GM23338 (cell line): ENCODE measurements around the gene RAD51B. TPM values are rescaled to one million over a fixed set of nuclear protein-coding genes. Genes with fewer than 3 reads are reported as not detected.

Experiments
- ATAC-seq: fragments of 200-7000 bp; cut with Tn5 transposase; 3 replicates; pipeline ENCODE4 v1.9.1; 2020
- DNase-seq: peaks from one replicate; pipeline ENCODE4 v3.0.0-alpha.2; 2015; ENCODE audit warnings: low spot score
- H2AFZ ChIP-seq: fragments of 200-600 bp; sonication (generic); 2 replicates; pipeline ENCODE4 v1.8.0; 2016; ENCODE audit warnings: antibody characterized with exemption, mild to moderate bottlenecking, moderate library complexity
- H3F3A ChIP-seq: fragments of 200-600 bp; sonication (generic); replicated peaks from 2 replicates; pipeline ENCODE4 v1.8.0; 2017; ENCODE audit warnings: antibody characterized with exemption, mixed run types, low read depth
- H3K27ac ChIP-seq: fragments of 200-600 bp; sonication (generic); 2 replicates; pipeline ENCODE4 v1.6.1; 2016; ENCODE audit warnings: low read depth
- H3K27me3 ChIP-seq: fragments of 200-600 bp; sonication (generic); 2 replicates; pipeline ENCODE4 v1.8.0; 2016; ENCODE audit warnings: mild to moderate bottlenecking, mixed run types, moderate library complexity; ENCODE audit not compliant: insufficient read depth
- H3K36me3 ChIP-seq: fragments of 200-600 bp; sonication (generic); 2 replicates; pipeline ENCODE4 v1.8.0; 2016; ENCODE audit warnings: mild to moderate bottlenecking; ENCODE audit not compliant: insufficient read depth
- H3K4me1 ChIP-seq: fragments of 200-600 bp; sonication (generic); 2 replicates; pipeline ENCODE4 v1.8.0; 2016; ENCODE audit warnings: mild to moderate bottlenecking, moderate library complexity; ENCODE audit not compliant: insufficient read depth
- H3K4me2 ChIP-seq: fragments of 200-600 bp; sonication (generic); 2 replicates; pipeline ENCODE4 v1.7.1; 2017; ENCODE audit warnings: mixed run types
- H3K4me3 ChIP-seq: fragments of 200-600 bp; sonication (generic); 2 replicates; pipeline ENCODE4 v1.6.1; 2016; ENCODE audit warnings: mixed run types
- H3K79me2 ChIP-seq: fragments of 200-600 bp; sonication (generic); replicated peaks from 2 replicates; pipeline ENCODE4 v1.8.0; 2017; ENCODE audit warnings: mild to moderate bottlenecking; ENCODE audit not compliant: insufficient read depth
- H3K9me2 ChIP-seq: fragments of 200-600 bp; sonication (generic); 2 replicates; pipeline ENCODE4 v1.8.0; 2017; ENCODE audit not compliant: insufficient read depth
- H4K20me1 ChIP-seq: fragments of 200-600 bp; sonication (generic); replicated peaks from 2 replicates; pipeline ENCODE4 v1.8.0; 2017; ENCODE audit warnings: mild to moderate bottlenecking; ENCODE audit not compliant: insufficient read depth
- H3K27ac Mint-ChIP-seq: 2 replicates; pipeline ENCODE4 v1.8.0; 2020; ENCODE audit warnings: inconsistent platforms, mild to moderate bottlenecking, moderate library complexity, mixed read lengths
- H3K27me3 Mint-ChIP-seq: 3 replicates; pipeline ENCODE4 v1.8.0; 2022; ENCODE audit warnings: low read depth, mild to moderate bottlenecking, moderate library complexity, mixed read lengths, inconsistent platforms; ENCODE audit not compliant: insufficient read depth, poor library complexity
- H3K36me3 Mint-ChIP-seq: 3 replicates; pipeline ENCODE4 v1.8.0; 2021; ENCODE audit warnings: low read depth, mild to moderate bottlenecking, inconsistent platforms, moderate library complexity, mixed read lengths
- H3K4me1 Mint-ChIP-seq: 3 replicates; pipeline ENCODE4 v1.8.0; 2020; ENCODE audit warnings: mild to moderate bottlenecking, inconsistent platforms, mixed read lengths
- H3K4me3 Mint-ChIP-seq: 3 replicates; pipeline ENCODE4 v1.8.0; 2021; ENCODE audit warnings: moderate library complexity, mild to moderate bottlenecking, inconsistent platforms, mixed read lengths
- H3K9me3 Mint-ChIP-seq: 3 replicates; pipeline ENCODE4 v1.8.0; 2020; ENCODE audit warnings: moderate library complexity, mild to moderate bottlenecking, inconsistent platforms, mixed read lengths
- CREB1 ChIP-seq: fragments of 250-450 bp; sonication (Bioruptor Pico); IDR thresholded peaks from 2 replicates; pipeline ENCODE4 v1.5.0; 2020; ENCODE audit warnings: low read depth, mild to moderate bottlenecking, moderate library complexity
- EZH2 ChIP-seq: fragments of 200-600 bp; sonication (generic); IDR thresholded peaks from one replicate; pipeline ENCODE4 v1.8.0; 2017; ENCODE audit warnings: antibody characterized with exemption, mild to moderate bottlenecking, low read depth; ENCODE audit not compliant: unreplicated experiment
- EZH2phosphoT487 ChIP-seq: fragments of 200-600 bp; sonication (generic); IDR thresholded peaks from one replicate; pipeline ENCODE4 v1.8.1; 2018; ENCODE audit warnings: antibody characterized with exemption; ENCODE audit not compliant: unreplicated experiment
- NANOG ChIP-seq: IDR thresholded peaks from 2 replicates; pipeline ENCODE4 v1.6.1; 2016; ENCODE audit warnings: antibody characterized with exemption, borderline replicate concordance
- POLR2AphosphoS5 ChIP-seq: IDR thresholded peaks from 2 replicates; pipeline ENCODE4 v1.6.1; 2016; ENCODE audit warnings: antibody characterized with exemption, low read depth
- STAT1 ChIP-seq: IDR thresholded peaks from one replicate; pipeline ENCODE4 v1.6.1; 2016; ENCODE audit warnings: antibody characterized with exemption; ENCODE audit not compliant: unreplicated experiment
- ZNF331 ChIP-seq: fragments of 250-450 bp; sonication (Bioruptor Pico); IDR thresholded peaks from 2 replicates; pipeline ENCODE4 v1.5.0; 2020; ENCODE audit warnings: low read depth, mild to moderate bottlenecking, moderate library complexity
- polyA plus RNA-seq: library from polyadenylated mRNA; unstranded; fragments of >200 nt; fragmentation: Nextera tagmentation; extraction: Ambion mirVana; gene quantifications from 2 replicates; pipeline ENCODE4 v1.2.1, GENCODE V29; 2016
- total RNA-seq: library from RNA; depleted of rRNA; stranded (reverse); fragments of >200 nt; shearing (Covaris generic); gene quantifications from 2 replicates; pipeline ENCODE4 v1.2.3, GENCODE V29; 2014
- TF ChIP-seq, protein P1 (sequence below), 2 experiments: fragments of 200-600 bp in 1 of 2; sonication (generic) in 1 of 2; conservative IDR thresholded peaks; 2 replicates each; pipeline versions ENCODE4 v1.5.1 to v1.6.1; 2016 to 2017; ENCODE audit warnings: antibody characterized with exemption in 2 of 2, low read depth in 2 of 2, mild to moderate bottlenecking in 2 of 2, moderate library complexity in 1 of 2
- TF ChIP-seq, protein P2 (sequence below): IDR thresholded peaks from one replicate; pipeline ENCODE4 v1.6.1; 2018; ENCODE audit warnings: antibody characterized with exemption; ENCODE audit not compliant: unreplicated experiment

The RAD51B gene
- total and polyA plus RNA-seq, 2 experiments from 2014 or later: 15.7 to 29.1 TPM

DNA sequence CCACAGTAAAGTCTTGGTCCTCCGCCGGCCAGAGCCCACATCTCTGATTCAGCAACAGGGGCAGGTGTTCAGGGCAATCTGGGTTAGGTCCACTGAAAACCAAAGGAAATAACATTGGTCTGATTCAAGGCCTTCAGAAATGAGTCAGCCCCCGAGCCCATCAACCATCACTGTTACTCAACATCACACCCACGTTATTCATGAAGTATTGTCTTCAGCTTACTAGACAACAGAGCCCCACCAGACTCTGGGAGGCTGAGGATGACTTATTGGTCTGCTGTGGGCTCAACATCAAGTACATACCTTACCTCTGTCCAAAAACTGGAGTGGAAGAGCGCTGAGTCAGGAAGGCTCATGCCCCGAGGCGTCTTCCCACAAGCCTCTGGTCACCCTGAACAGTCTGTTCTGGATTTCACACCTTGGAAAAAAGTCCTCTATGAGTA, 875.8 kb downstream of the RAD51B start:
- Histone ChIP-seq H3K36me3 (no peaks in the 10 kb centered on the region), H3K27ac (no peak overlapping the region), H3K4me3 (no peak overlapping the region), H4K20me1 (no peaks in the 10 kb centered on the region), H3K9me2 (0 out of 2 replicates have a peak, but pooled peaks cover 8% of the 10 kb centered on the region), H3K27me3 (no peaks in the 10 kb centered on the region), H2AFZ (no peak overlapping the region), H3F3A (no peaks in the 10 kb centered on the region), H3K79me2 (no peaks in the 10 kb centered on the region), H3K4me2 (no peak overlapping the region), H3K4me1 (peaks cover 7% of the 10 kb centered on the region; the same call in 1 of the 2 replicates)
- H3K9me3 Mint-ChIP-seq: peaks cover 11% of the 10 kb centered on the region; the same call in 2 of the 3 replicates
- peaks cover 19% of the 10 kb centered on the region for H3K4me1 Mint-ChIP-seq
- DNase-seq (no peak), ATAC-seq (no peak)
- H3K27ac Mint-ChIP-seq: no peak overlapping the region
- H3K27me3 Mint-ChIP-seq: peaks cover 14% of the 10 kb centered on the region
- TF ChIP-seq, protein P1, sequence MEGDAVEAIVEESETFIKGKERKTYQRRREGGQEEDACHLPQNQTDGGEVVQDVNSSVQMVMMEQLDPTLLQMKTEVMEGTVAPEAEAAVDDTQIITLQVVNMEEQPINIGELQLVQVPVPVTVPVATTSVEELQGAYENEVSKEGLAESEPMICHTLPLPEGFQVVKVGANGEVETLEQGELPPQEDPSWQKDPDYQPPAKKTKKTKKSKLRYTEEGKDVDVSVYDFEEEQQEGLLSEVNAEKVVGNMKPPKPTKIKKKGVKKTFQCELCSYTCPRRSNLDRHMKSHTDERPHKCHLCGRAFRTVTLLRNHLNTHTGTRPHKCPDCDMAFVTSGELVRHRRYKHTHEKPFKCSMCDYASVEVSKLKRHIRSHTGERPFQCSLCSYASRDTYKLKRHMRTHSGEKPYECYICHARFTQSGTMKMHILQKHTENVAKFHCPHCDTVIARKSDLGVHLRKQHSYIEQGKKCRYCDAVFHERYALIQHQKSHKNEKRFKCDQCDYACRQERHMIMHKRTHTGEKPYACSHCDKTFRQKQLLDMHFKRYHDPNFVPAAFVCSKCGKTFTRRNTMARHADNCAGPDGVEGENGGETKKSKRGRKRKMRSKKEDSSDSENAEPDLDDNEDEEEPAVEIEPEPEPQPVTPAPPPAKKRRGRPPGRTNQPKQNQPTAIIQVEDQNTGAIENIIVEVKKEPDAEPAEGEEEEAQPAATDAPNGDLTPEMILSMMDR (conservative IDR thresholded peaks at IDR 0.05; ENCODE audit: low read depth in 2 of 2): no peak
- TF ChIP-seq EZH2: no peak
- no peak for TF ChIP-seq ZNF331 (CRISPR knock-in tag)
- TF ChIP-seq CREB1: no peak
- TF ChIP-seq STAT1: no peak
- TF ChIP-seq POLR2AphosphoS5: no peak
- TF ChIP-seq, protein P2, sequence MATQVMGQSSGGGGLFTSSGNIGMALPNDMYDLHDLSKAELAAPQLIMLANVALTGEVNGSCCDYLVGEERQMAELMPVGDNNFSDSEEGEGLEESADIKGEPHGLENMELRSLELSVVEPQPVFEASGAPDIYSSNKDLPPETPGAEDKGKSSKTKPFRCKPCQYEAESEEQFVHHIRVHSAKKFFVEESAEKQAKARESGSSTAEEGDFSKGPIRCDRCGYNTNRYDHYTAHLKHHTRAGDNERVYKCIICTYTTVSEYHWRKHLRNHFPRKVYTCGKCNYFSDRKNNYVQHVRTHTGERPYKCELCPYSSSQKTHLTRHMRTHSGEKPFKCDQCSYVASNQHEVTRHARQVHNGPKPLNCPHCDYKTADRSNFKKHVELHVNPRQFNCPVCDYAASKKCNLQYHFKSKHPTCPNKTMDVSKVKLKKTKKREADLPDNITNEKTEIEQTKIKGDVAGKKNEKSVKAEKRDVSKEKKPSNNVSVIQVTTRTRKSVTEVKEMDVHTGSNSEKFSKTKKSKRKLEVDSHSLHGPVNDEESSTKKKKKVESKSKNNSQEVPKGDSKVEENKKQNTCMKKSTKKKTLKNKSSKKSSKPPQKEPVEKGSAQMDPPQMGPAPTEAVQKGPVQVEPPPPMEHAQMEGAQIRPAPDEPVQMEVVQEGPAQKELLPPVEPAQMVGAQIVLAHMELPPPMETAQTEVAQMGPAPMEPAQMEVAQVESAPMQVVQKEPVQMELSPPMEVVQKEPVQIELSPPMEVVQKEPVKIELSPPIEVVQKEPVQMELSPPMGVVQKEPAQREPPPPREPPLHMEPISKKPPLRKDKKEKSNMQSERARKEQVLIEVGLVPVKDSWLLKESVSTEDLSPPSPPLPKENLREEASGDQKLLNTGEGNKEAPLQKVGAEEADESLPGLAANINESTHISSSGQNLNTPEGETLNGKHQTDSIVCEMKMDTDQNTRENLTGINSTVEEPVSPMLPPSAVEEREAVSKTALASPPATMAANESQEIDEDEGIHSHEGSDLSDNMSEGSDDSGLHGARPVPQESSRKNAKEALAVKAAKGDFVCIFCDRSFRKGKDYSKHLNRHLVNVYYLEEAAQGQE: no peak
- H3K4me3 Mint-ChIP-seq: no peak overlapping the region
- 0 out of 3 replicates have a peak, but pooled peaks cover 4% of the 10 kb centered on the region for H3K36me3 Mint-ChIP-seq

DNA sequence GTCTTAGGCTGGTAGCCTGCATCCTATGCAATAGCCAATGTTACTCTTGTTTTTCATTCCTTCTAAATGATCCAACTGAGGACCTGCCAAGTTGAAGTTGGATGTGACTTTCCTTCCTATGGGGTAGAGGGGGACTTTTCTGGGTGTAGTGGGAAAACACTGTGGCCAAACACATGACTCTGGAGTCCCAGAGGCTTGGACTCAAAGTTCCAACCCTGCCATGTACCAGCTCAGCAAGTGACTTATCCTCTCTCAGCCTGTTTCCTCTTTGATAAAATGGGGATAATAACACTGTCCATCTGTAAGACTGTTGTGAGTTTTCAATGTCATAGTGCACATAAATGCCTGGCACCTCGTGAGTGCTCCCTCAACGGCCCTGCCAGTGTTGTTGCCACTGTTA, 876.3 kb downstream of the RAD51B start:
- Histone ChIP-seq H2AFZ (no peak overlapping the region), H3F3A (no peaks in the 10 kb centered on the region), H3K79me2 (no peaks in the 10 kb centered on the region), H3K4me3 (no peak overlapping the region), H3K9me2 (0 out of 2 replicates have a peak, but pooled peaks cover 8% of the 10 kb centered on the region), H3K4me1 (peaks cover 7% of the 10 kb centered on the region; the same call in 1 of the 2 replicates), H3K36me3 (no peaks in the 10 kb centered on the region), H3K27me3 (no peaks in the 10 kb centered on the region), H4K20me1 (no peaks in the 10 kb centered on the region), H3K27ac (no peak overlapping the region), H3K4me2 (no peak overlapping the region)
- Mint-ChIP-seq H3K27ac (no peak overlapping the region), H3K4me3 (no peak overlapping the region), H3K4me1 (peaks cover 15% of the 10 kb centered on the region), H3K27me3 (peaks cover 12% of the 10 kb centered on the region), H3K36me3 (peaks cover 4% of the 10 kb centered on the region; the same call in 1 of the 3 replicates), H3K9me3 (peaks cover 16% of the 10 kb centered on the region)
- ATAC-seq (no peak), DNase-seq (no peak)
- TF ChIP-seq, protein P2: no peak
- TF ChIP-seq ZNF331 (CRISPR knock-in tag) (no peak), EZH2phosphoT487 (no peak), NANOG (no peak), EZH2 (no peak)
- TF ChIP-seq, protein P1 (conservative IDR thresholded peaks at IDR 0.05; ENCODE audit: low read depth in 2 of 2): no peak
